HG03135 (cell line): ENCODE measurements around the gene PEX7.
"Not testable (repeated sequence)": the region's sequence is repeated elsewhere in the genome, so short reads cannot be mapped to it uniquely, and the experiment has no call there.

Source experiments
- ATAC-seq: cut with Tn5 transposase; IDR thresholded peaks from one replicate; pipeline ENCODE4 v1.9.1; 2021; ENCODE audit warnings: mild to moderate bottlenecking, moderate library complexity; ENCODE audit not compliant: unreplicated experiment

PEX7 gene

DNA sequence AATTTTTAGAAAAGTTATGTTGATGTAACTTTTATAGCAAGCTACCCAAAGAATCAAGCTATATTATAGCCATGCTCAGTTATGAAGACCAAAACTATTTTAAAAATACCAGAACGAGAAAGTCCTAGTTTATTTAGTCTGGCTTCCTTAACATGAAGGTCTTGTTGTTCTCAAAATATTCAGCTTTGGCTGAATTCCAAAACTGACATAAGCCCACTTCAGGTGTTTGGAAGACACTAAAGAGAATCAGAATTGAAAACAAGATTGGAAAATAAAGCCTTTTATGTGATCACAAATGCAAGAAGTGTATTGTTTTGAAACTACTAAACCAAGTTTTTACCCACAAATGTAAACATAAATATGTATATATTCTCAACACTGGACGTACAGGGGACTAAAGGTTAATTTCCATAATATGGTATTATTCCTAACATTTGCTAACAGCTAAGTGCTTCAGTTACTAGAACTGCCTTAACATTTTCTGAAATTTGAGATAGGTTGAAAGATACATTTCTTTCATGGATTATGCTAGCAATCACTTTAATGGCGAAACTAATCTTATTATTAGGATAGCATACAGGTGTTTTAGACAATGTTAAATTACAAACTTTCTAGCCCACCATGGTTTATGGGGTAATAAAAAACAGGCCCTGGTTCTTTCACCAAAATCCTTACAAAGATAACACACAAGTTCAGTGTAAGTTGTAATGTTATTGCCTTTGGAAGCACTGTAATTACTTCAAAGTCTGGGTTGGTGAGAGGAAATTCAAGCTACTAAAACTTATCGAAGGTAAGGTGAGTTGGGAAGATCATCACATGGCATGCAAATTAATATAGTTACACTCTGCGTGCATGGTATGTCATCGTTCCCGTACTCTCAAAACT lies 31.7 kb upstream of the PEX7 start:
- ATAC-seq = no peak

DNA sequence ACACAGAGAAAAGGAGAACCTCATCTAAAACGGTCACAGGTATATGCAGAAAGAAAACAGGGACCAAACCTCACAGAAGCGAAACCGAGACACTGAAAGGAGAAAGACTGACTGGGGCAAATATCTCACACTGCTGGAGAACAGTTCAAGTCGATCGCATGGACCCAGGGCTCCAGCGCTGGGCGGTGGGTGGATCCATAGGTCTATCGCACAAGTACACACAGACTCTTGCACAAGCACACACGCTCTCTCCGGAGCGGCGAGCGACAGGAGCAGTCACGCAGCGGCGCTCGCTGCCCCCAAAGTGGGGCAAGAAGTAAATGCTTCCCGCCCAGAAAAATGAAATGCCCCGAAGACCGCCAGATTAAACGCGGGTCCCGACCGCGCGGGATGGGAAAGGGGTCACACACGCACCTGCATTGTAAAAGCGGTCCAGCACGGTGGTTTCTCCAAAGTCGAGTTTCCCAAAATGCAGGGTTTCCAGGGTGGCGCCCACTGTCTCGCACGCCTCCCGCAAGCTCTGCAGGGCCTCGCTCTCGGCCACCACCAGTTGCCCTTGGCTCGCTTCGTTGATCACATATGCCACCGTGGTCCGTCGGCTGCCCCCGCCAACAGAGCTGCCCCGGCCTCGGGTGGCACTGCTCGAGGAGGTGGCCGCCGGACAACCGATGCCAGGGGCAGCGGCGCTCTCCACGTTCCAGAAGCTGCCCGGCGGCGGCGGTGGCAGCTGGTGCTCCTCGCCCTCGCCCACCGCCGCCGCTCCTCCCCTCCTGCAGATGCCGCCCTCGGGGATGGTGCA lies 30.9 kb upstream of the PEX7 start:
- peak; percentile 28 for ATAC-seq

DNA sequence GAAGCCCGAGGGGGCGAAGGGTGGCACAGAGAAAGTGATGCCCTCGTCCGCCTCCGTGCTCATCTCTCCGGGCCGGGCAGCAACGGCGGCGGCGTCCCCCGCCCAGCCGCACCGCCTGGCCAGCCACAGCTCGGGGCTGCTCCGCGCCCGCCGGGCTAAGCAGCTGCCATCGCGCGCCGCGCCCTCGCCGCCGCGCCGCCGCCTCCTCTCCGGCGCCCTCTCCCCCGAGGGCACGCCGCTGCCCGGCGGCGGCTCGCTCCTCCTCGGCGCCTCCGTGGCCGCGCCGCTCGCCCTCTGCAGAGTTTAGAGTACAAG lies 30.3 kb upstream of the PEX7 start:
- ATAC-seq = no peak

DNA sequence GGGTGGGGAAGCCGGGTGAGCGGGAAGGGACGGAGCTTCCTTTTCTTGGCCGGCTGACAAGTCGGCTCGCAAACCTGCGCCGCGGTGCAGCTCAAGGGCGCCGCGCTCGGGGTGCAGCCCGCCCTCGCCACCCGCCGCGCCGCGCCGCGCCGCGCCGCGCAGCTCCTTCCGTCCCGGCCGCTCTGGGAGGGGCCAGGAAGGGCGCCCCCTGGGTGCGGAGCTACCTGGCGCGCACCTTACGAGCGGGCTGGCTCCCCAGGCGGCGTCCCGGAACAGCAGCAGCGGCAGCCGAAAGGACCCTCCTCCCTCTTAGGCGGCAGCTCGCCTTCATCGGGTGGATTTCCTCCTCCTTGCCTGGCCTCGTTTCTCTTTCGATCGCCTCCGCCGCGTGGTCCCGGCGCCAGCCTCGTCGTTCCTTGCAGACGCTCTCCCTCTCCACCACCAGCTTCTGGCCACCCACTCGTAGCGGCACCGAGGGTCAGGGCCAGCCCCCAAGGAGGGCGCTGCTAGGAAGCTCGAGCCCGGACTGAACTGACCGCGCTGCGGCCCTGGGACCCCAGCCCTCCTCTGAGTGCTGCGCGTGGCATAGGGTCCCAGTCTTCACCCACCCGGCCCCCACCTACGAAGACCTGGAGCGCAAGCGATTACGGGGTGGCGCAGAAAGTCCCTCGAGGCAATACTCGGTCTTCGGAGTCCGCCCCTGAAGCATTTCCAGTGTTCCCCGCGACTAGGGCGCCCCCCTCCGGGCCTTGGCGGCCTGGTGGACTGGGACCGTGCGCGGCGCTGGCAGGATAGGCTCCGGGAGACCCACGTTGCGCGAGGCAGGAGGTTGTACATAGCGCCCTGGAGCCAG lies 29.8 kb upstream of the PEX7 start, which contains the start of gene MAP3K5:
TSS of gene MAP3K5 (minus strand) at position 68 of the 853 bp plus-strand sequence. CDS start 320 bp downstream, outside the sequence.
- ATAC-seq = peak; percentile 62

DNA sequence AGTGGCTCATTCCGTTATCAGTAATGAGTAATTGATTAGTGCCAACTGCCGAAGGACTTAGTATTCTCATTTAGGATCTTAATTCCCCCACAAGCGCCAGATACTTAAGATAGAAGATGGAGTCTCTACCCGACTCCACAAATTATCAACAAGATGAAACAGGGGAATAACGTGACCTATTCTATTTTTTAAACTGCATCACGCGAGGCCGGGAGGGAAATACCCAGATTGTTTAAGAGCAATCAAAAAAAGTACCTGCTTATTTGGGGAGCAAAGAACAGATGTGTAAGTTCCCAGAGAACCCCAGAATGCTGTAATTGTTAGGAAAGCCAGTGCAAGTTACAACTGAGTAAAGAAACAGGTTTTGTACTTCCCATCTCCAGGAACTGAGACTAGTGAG lies 29.0 kb upstream of the PEX7 start:
- ATAC-seq = no peak

DNA sequence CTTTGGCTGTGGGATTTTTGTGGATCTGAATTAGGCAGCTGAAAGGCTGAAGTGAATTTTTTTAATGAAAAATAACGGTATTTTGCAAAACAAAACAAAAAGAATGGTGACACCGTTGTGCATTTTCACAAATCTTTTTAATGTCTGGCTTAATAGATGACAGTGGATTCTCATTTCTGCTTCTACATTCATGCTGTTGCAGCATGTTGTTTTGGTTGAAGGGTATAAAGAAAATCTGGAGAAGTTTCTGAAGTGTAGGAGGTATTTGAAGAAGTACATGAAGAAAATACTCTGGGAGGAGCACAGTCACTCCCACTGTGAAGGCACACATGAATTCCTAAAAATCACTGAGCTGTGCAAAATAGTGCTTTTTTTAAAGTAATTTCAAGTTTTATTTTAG lies 27.0 kb upstream of the PEX7 start:
- ATAC-seq = no peak

DNA sequence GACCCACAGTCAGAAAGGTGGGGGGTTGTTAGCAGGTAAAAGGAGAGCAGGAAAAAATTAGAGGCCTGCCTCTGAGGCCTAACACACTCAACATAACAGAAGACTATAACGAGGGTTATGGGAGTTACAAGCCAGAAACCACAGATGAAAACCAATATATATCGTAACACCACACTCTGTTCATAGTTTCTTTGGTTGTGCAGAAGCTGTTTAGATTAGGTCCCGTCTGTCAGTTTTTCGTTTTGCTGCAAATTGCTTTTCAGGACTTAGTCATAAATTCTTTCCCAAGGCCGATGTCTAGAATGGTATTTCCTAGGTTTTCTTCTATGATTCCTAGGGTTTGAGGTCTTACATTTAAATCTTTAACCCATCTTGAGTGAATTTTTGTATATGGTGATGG lies 26.4 kb upstream of the PEX7 start:
- ATAC-seq = no peak

DNA sequence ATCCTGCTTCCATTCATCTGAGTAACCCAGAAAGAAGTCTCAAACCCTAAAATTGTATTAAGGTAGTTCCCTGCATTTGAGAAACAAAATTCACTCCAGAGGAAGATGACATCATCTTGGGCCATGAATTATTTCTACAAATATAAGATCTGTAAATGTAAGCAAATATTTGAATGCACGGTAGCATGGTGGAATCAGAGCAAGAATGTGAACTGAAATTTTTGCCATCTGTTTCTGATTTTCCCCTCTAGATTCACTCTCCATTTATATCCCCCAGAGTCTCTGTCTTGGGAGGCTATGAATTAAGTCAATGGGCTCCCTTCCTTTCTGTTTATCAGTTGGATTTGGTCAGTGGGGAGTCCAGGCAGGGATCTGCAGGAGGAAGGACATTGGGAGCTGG lies 24.3 kb upstream of the PEX7 start:
- no peak for ATAC-seq

DNA sequence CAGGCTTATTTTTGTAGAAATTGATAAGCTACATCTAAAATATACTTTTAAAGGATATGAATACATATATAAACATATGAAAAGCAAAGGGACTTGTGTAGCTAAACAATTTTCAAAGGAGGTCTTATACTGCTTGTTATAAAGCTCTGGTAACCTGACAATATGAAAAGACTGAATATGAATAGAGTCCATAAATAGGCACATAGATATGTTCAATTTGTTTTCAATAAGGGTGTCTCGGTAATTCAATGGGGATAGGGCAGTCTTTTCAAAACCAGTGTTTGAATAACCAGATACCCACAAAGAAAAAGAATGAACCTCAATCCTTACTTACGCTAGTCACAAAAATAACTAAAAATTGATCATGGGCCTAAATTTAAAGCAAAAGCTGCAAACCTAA lies 20.8 kb upstream of the PEX7 start:
- no peak for ATAC-seq

DNA sequence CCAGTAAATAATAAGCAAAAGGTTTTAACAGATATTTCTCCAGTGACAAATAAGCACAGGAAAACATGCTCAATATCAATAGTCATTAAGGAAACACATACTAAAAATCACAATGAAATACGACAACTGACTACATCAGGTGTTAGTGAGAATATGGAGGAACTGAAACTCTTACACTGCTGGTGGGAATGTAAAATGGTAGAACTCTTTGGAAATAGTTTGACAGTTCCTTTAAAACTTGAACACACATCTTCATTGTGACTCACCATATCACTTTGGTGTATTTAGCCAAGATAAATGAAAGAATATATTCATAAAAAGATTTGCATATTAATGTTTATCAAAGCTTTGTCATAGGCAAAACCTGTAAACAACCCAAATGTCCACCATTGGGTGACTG lies 18.8 kb upstream of the PEX7 start:
- no peak for ATAC-seq

DNA sequence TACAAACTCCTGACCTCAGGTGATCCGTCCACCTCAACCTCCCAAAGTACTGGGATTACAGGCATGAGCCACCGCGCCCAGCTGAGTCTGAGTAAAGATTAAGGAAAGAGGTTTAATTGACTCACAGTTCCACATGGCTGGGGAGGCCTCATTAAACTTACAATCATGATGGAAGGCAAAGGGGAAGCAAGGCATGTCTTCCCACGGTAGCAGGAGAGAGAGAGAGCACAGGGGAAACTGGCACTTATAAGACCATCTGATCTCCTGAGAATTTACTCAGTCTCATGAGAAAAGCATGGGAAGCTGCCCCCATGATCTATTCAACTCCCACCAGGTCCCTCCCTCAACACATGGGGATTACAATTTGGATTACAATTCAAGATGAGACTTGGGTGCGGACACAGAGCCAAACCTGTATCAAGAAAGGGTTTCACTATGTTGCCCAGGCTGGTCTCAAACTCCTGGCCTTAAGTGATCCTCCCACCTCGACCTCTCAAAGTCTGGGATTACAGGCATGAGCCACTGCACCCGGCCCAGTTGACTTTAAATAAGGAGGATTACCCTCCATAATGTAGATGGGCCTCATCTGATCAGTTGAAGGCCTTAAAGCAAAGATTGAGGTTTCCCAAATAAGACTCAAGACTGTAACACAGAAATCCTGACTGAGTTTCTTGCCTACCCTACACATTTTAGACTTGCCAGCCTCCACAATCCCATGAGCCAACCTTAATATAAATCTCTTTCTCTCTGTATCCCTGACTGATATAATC lies 13.1 kb upstream of the PEX7 start:
- ATAC-seq = no peak

DNA sequence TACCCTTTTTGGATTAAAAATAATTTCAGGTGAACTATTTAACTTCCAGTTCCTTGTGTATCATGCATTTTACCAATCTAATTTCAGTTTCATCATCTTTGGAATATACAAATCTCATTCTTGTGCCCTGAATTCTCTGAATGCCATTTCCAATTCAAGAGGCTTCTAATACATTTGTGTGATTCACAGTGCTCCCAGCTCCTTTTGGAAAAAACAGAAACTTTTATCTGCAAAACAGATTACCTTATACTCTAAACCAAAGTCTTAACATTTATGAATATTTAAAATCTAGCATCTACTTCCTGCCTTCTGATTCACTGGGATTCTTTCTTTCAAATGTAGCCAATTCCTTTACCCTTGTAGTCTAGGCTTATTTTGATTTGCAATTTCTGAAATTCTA lies 11.1 kb upstream of the PEX7 start:
- no peak for ATAC-seq

DNA sequence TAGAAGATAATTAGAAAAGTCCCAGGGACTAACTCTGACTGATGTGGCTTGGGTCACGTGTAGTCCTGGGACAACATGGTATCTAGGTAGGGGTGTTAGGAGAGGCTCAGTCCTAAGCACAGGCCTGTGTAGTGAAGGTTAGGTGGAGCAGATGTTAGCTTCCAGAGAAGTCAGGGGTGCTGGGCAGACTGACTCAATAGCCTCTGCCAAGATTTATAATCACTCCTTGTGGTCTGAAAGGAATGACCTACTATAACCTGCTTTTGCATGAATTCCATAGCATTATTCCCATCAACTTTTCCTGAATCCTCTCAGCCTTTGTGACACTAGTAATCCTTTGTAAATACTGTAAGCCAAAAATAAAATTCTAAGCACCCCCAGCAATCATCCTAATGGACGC lies 10.2 kb upstream of the PEX7 start:
- no peak for ATAC-seq

DNA sequence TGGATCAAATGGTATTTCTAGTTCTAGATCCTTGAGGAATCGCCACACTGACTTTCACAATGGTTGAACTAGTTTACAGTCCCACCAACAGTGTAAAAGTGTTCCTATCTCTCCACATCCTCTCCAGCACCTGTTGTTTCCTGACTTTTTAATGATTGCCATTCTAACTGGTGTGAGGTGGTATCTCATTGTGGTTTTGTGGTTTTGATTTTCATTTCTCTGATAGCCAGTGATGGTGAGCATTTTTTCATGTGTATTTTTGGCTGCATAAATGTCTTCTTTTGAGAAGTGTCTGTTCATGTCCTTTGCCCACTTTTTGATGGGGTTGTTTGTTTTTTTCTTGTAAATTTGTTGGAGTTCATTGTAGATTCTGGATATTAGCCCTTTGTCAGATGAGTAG lies 6.8 kb upstream of the PEX7 start:
- ATAC-seq = not testable (repeated sequence)

DNA sequence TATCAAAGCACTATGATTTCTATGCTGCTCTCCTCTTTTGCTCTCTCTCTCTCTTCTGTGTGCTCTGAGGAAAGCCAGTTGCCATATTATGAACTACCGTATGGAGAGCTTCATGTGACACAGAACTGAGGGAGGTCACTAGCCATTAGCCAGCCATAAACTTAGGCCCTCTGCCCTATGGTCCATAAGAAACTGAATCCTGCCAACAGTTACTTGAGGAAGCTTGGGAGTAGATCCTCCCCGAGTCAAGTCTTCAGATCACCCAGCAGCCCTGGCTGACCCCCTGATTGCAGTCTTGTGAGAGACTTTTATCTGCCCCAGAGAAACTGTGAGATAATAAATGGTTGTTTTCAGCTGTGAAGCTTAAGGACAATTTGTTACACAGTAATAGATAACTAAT lies 5.7 kb upstream of the PEX7 start:
- ATAC-seq = no peak

DNA sequence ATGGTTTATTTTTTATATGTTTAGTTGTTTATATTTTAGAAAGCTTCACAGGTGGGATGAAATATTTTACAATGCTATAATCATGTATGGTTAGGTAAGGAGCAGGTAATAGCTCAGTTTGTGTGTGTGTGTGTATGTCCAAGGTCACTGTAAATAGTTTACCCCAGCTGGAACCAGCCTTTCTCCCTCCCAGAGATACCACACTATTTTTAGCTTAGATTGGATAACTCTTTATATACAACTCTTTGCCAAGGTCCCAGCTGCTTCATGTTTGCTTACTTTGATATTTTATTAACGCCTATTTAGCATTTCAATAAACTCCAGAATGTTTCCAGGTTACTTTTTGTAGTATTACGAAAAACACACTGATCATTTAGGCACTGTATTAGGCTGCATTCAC lies 1.8 kb upstream of the PEX7 start:
- ATAC-seq = no peak

DNA sequence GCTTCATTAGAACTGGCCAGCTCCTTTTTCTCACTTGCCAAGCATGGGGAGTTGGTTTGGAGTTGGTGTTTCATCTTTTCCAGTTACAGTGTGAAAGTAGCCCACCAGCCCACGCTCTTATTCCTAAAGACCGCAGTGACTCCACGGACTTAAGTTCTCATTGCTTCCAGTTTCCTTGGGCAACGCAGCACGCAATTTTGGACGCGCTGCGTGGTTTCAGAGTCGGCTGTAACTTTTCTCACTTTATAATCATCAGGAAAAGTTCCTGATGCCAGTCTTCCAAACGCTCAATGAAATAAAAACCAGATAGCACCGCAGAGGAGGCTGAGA lies 381 bp upstream of the PEX7 start:
- no peak for ATAC-seq

DNA sequence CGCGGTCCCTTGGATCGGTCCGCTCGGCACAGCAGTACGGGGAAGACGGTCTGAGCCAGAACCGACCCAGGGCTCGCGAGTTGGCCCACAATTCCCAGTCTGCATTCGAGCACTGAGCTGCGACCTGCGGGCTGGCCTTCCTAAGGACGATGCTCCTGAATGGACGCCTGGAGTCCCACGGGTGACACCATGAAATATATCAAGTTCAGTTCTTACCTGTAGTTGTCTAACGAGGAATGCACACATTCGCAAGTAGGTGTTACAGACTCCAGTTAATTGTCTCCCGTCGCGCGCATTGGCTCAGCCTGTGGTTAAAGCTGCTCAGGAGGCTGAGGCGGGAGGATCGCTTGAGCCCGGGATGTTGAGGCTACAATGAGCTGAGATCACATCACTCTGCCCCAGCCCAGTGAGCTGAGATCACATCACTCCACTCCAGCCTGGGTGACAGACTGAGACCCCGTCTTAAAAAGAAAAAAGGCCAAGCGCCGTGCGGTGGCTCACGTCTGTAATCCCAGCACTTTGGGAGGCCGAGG lies 802 bp downstream of the PEX7 start:
- no peak for ATAC-seq

DNA sequence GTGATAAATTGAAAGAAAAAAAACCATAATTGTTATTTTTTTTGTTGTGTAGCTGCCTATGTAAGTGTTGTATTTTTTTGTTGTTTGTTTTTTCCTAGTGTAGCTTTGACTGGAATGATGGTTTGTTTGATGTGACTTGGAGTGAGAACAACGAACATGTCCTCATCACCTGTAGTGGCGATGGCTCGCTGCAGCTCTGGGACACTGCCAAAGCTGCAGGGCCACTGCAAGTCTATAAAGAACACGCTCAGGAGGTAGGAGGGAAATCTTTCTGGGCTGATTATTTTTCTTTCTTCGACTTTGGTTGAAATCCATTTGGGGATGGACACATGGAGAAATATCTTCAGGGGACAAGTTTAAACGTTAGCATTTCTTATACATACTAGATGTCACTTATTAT lies 3.8 kb downstream of the PEX7 start:
- ATAC-seq = no peak

DNA sequence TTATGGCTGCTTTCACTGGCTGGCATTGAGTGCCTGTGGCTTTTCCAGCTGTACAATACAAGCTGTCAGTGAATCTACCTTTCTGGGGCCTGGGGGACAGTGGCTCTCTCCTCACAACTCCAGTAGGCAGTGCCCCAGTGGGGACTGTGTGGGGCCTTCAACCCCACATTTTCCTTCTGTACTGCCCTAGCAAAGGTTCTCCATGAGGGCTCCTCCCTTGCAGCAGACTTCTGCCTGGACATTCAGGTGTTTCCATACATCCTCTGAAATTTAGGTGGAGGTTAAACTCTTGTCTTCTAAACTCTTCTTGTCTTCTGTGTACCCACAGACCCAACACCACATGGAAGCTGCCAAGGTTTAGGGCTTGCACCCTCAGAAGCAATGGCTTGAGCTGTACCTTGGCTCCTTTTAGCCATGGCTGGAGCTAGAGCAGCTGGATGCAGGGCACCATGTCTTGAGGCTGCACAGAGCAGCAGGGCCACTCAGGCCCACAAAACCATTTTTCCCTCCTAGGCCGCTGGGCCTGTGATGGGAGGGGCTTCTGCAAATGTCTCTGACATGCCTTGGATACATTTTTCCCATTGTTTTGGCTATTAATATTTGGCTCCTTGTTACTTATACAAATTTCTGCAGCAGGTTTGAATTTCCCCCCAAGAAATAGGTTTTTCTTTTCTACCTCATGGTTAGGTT lies 9.6 kb downstream of the PEX7 start:
- no peak for ATAC-seq
